GM18520 (cell line): ENCODE data around the gene RPL10.

Experiments used
- ATAC-seq: cut with Tn5 transposase; IDR thresholded peaks from one replicate; pipeline ENCODE4 v1.9.1; 2021; ENCODE audit not compliant: unreplicated experiment

RPL10 gene

GRCh38 chrX:154429711-154430110 lies 31.5 kb downstream of the RPL10 start:
- ATAC-seq: no peak

DNA sequence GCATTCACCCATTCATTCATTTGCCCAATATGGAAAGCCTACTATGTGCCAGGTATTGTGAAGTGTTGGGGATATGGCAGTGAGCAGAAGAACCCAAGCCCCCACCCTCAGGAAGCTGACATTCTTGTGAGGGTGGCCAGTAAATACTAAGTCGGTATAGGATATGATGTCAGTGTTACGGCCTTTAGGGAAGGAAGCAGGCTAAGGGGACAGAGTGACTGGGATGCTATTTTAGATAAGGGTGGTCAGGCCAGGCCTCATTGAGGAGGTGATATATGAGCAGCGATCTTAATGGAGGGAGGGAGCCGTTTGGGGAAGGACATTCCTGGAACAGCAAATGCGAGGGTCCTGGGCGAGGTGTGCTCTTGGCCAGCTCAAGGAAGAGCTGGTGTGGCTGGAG lies 32.3 kb downstream of the RPL10 start:
- no peak for ATAC-seq

DNA sequence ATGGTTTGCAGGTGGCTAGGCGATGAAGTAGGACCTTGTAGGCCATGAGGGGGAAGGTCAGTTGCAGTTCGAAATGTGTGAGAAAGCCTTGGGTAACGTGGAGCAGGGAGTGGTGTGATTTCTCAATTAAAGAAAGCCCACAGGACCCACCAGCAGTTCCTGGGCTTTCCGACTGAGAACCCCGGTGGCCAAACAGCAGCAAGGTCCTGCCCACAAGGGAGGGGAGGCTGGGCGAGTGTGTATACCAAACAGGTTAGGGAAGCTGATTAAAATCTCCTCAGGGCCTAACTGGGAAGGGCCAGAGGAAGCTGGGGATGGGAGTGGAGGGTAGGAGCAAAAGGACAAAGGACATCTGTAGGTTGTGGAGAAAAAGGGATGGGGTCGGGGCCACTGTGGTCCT lies 32.7 kb downstream of the RPL10 start:
- no peak for ATAC-seq

- ATAC-seq: no peak
These were observed 33.2 kb downstream of the RPL10 start for GRCh38 chrX:154431341-154431740.

DNA sequence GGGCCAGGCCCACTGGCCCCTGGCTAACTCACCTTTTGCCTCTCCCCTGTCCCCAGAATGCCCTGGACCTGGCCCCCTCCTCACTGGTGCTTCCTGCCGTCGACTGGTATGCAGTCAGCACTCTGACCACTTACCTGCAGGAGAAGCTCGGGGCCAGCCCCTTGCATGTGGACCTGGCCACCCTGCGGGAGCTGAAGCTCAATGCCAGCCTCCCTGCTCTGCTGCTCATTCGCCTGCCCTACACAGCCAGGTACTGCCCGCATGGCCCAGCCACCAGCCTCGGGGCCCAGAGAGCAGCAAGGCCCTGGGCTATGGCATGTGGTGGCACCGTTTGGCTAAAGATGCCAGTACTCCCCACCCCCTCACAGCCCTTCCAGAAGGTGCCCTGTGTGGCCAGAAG lies 34.0 kb downstream of the RPL10 start:
- ATAC-seq: no peak

- no peak for ATAC-seq
These were observed 35.4 kb downstream of the RPL10 start for GRCh38 chrX:154433605-154434004.

DNA sequence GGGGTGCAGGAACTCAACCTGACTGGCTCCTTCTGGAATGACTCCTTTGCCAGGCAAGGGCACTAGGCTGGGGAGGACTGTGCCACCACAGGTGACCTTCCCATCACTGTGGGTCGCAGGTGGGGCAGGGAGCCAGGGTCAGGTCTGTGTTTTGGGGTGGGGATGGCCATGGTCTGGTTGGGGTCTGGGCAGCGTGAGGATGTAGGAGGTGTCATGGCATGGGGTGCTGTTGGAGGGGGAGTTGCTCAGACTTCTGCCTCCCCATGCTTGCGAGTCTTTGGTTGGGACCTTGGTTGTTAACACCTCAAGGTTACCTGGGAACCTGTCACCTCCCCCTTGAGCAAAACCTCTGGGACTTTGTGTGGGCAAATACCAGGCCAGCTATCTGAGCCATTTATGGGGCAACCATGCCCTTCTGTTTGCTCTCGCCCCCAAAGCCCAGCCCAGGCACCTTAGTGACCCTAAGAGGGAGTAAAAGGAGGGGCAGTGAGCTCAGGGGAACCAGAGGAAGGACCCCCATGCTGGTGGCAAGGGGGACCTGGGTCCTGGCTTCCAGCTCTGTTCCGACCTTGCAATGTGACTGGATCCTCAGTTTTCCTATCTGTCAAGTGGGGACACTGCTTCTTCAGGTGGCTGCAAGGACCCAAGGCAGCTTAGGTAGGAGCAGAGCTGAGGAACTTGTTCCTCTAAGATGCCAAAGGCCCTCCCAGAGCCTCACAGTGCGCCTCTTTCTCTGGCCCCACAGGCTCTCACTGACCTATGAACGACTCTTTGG lies 36.4 kb downstream of the RPL10 start:
- ATAC-seq: no peak

GRCh38 chrX:154435171-154435733 lies 37.1 kb downstream of the RPL10 start:
- no peak for ATAC-seq

GRCh38 chrX:154436374-154436982 lies 38.3 kb downstream of the RPL10 start:
- no peak for ATAC-seq

DNA sequence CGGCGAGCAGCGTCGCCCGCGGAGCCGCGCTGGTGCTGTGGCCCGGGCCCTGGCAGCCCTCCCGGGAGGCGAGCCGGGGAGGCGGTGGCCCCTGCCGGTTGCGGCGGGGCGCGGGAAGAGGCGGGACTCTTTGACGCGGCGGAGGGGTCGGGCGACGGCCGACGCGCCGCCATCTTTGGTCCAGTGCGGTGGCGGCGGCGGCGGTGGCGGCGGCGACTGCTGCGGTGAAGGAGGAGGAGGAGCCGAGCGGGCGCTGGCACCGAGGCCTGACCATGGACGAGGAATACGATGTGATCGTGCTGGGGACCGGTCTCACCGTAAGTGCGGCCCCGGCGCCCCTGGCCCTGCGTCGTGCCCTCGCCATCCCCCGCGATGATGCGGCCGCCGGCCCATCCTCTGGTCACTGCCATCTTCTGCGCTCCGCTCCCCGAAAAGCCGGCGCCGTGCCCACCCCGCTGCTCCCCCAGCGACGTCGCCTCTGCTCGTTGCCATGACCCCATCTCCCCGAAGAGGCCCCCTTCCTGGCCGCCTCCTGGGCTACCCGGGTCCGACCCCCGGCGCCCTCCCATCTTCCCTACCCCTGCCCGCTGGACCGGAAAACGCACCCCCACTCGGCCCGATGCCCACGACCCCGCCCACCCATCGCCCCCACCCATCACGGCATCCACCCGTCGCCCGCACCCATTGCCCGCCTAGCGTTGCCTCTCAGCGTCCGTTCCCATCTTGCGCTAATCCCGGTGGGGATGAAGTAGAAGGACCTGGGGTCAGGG lies 39.0 kb downstream of the RPL10 start, which contains the start of gene GDI1:
Gene GDI1, plus strand, starts transcription at position 172 of the 770 bp plus-strand sequence. Its CDS starts 101 bp downstream, at position 273.
- no peak for ATAC-seq

DNA sequence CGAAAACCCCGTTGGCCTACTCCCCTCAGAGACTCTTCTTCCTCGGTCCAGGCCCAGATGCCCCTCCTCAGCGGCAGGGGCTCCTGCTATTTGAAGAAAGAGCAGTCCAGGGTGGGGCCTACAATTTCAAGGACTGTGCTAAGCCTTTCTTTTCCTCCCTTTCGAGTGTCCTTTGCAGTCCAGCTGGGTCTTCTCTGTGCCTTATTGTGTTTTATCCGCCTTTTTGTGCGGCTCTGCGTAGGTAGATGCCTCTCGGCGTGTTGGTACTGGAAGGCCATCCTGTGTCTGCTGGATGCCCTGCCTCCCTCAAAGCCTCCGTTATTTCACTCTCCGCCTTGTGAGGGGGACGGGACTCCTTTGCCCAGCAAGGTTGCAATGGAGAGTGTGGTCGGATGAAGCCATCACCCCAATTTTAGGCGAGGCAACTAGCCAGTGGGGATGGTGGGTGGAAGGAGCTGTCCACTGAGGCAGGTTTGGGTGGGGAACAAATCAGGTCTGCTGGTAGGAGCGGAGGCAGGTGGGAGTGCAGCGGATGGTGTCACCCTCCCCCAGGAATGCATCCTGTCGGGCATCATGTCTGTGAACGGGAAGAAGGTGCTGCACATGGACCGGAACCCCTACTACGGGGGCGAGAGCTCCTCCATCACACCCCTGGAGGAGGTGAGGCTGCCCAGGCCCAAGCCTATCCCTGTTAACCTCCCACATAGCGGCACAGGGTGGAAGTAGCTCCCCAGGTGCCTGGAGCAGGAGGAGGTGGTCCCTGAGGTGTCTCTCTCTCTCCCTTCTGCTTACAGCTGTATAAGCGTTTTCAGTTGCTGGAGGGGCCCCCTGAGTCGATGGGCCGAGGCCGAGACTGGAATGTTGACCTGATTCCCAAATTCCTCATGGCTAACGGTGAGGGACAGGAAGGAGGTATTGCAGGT lies 40.1 kb downstream of the RPL10 start:
- no peak for ATAC-seq

DNA sequence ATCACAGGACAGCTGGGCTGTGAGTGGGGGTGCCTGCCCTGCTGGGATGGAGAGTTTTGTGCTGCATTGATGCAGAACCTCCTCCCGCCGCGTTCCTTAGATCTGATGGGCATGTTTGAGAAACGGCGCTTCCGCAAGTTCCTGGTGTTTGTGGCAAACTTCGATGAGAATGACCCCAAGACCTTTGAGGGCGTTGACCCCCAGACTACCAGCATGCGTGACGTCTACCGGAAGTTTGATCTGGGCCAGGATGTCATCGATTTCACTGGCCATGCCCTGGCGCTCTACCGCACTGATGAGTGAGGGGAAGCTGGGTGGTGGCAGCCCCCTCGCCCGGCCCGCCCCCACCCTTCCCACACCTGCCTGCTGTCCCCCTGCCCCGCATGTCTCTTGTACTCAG lies 41.7 kb downstream of the RPL10 start:
- ATAC-seq: no peak

GRCh38 chrX:154440623-154441357 lies 42.6 kb downstream of the RPL10 start:
- no peak for ATAC-seq

DNA sequence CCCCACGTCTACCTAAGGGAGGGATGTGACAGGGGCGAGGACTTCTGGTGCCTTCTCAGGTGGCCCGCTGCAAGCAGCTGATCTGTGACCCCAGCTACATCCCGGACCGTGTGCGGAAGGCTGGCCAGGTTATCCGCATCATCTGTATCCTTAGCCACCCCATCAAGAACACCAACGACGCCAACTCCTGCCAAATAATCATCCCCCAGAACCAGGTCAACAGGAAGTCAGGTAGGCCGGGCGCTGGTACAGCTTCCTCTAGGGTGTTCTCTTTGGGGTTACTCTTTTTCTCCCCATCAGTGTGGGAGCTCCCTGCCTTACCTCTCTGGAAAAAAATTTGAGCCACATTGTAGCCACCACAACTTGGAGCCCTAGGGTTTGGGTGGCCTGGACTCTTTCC lies 43.4 kb downstream of the RPL10 start:
- no peak for ATAC-seq

GRCh38 chrX:154441984-154442707 lies 44.0 kb downstream of the RPL10 start:
- no peak for ATAC-seq

DNA sequence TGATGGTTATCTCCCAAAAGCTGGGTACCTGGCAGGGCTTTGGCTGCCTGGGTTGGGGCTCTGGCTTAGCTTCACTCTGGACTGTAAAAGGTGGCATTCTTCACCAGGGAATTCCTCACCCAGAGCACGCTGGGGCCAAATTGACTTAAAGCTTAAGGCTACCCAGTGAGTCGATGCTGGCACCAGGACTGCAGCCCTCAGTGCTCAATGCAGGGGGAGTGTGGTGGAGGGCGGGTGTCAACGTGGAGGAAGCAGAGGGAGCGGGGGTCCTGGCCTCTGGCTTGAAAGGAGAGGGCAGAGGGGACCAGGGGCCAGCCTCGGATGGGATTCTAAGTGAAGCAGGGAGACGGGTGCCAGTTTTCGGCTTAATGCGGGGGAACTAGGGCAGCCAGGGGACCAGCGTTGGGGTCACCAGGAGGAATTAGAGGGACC lies 45.3 kb downstream of the RPL10 start:
- no peak for ATAC-seq

- ATAC-seq: peak; percentile 76
These were observed 46.0 kb downstream of the RPL10 start, which contains the start of gene FAM50A for GRCh38 chrX:154443992-154444754. Gene FAM50A, plus strand, starts transcription at chrX:154444141. Its CDS starts 95 bp downstream, at chrX:154444236.

DNA sequence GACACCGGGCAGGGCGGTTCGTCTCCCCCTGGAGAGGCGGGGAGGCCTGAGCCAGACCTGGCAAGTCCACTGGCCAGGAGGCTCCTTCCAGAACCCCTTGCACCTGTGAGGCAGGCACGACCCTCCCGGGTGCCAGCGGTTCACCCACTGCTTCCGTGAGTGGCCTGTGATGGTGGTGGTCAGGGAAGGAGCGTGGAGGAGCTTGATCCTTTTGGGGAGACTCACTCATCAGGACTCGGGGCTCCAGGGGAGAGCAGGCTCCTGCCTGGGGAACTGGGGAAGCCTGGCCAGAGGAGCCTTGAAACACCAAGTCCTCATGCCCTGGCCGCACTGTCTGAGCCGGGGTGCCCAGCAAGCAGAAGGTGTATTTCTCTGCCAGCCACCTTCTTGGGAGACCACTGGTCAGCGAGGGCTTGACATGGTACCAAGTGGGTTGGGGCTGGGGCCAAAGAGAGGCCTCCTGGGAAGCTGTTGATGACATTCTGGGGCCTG lies 46.6 kb downstream of the RPL10 start:
- ATAC-seq: no peak
